Heart left ventricle (tissue), 16 donors: ENCODE data around the gene MAP7D3. TPM values are rescaled to one million over a fixed set of nuclear protein-coding genes. Genes with fewer than 3 reads are reported as not detected.
"Not testable (repeated sequence)": the region's sequence is repeated elsewhere in the genome, so short reads cannot be mapped to it uniquely, and the experiment has no call there.

ENCODE experiments used
- ATAC-seq, 4 donors: fragments of 200-7000 bp; cut with Tn5 transposase; one replicate each; pipeline ENCODE4 v1.9.1; 2020 to 2022; ENCODE audit warnings: moderate library complexity in 4 of 4, mild to moderate bottlenecking in 3 of 4, moderate number of reproducible peaks in 1 of 4
- DNase-seq, 5 donors: peaks; one replicate each; pipeline ENCODE4 v3.0.0-alpha.2; 2020
- H3K27ac ChIP-seq, 12 donors: fragments of 200-600 bp; sonication (generic) in 4 of 12; one replicate each; pipeline versions ENCODE4 v1.5.0 to v1.8.0; 2016 to 2022; ENCODE audit warnings: mild to moderate bottlenecking in 2 of 12
- H3K27me3 ChIP-seq, 9 donors: fragments of 200-600 bp; sonication (generic) in 2 of 9; one replicate each; pipeline versions ENCODE4 v1.5.1 to v1.8.0; 2016 to 2022; ENCODE audit warnings: mild to moderate bottlenecking in 3 of 9
- H3K36me3 ChIP-seq, 9 donors: fragments of 200-600 bp; sonication (generic) in 2 of 9; one replicate each; pipeline versions ENCODE4 v1.5.0 to v1.8.0; 2018 to 2022; ENCODE audit warnings: mild to moderate bottlenecking in 2 of 9
- H3K4me1 ChIP-seq, 12 donors: fragments of 200-600 bp; sonication (generic) in 4 of 12; one replicate each; pipeline versions ENCODE4 v1.5.0 to v1.8.0; 2016 to 2022; ENCODE audit warnings: mild to moderate bottlenecking in 3 of 12
- H3K4me3 ChIP-seq, 12 donors: fragments of 200-600 bp; sonication (generic) in 4 of 12; one replicate each; pipeline versions ENCODE4 v1.5.0 to v1.8.0; 2017 to 2022; ENCODE audit warnings: mild to moderate bottlenecking in 9 of 12, moderate library complexity in 4 of 12
- H3K9me3 ChIP-seq, 12 donors: fragments of 200-600 bp; sonication (generic) in 4 of 12; one replicate each; pipeline versions ENCODE4 v1.5.0 to v1.8.0; 2016 to 2022; ENCODE audit warnings: mild to moderate bottlenecking in 1 of 12
- POLR2A ChIP-seq, 2 donors: fragments of 450-650 bp; IDR thresholded peaks; one replicate each; pipeline ENCODE4 v1.6.1; 2017; ENCODE audit warnings: antibody characterized with exemption in 2 of 2, mild to moderate bottlenecking in 2 of 2, moderate library complexity in 2 of 2
- WGBS, 4 donors: extraction: QIAGEN DNeasy Blood & Tissue Kit in 2 of 4; methylation state at CpG; one replicate each; pipeline versions ENCODE4 v1.1.5 to v1.1.7; 2013 to 2018; 5-methylcytosine and 5-hydroxymethylcytosine counted together
- intact Hi-C, 10 donors: fragments of 100-400 bp; cut with DNase I; formaldehyde crosslinking; loops; one replicate each; pipeline versions ENCODE4 v1.11.1 to v1.14.2; 2022
- polyA plus RNA-seq, 2 donors: library from polyadenylated mRNA; stranded (reverse); fragments of 200-250 nt; gene quantifications; one replicate each; pipeline ENCODE4 v1.2.3, GENCODE V29; 2013
- total RNA-seq, 9 donors: library from RNA; depleted of rRNA in 2 of 9; stranded (reverse); fragments of >200 nt in 2 of 9; fragmentation: NEBNext Ultra II Directional in 3 of 9; extraction: Animal tissue kit (Norgen Biotek cat#: 25700) in 3 of 9; gene quantifications; one replicate each; pipeline versions ENCODE4 v1.1.0 to v1.2.4, GENCODE V29; 2016 to 2023
- TF ChIP-seq, protein P1 (sequence below), 12 donors: fragments of 200-600 bp; sonication (generic) in 4 of 12; IDR thresholded peaks; one replicate each; pipeline versions ENCODE4 v1.5.0 to v1.8.0; 2018 to 2022; ENCODE audit warnings: antibody characterized with exemption in 12 of 12, mild to moderate bottlenecking in 5 of 12
- donor health status: ischemic (EF 13 %, LVEDD 7.1; RV severe dilation, severe dysfunction).
- donor health status: healthy with polysubstance abuse.
- donor health status: DM: no; HTN: yes; CAD: no.
- donor health status: DM: no; HTN: no; CAD: no.
- donor health status: ischemic (EF 25% LVEDD 6.9; RV normal size, moderate dysfunction).
- donor health status: ischemic (EF 25% LVEDD 5.7; RV mildly dilated, moderate dysfunction).
- donor health status: healthy.
- donor health status: DM: yes; HTN: yes; CAD: no.
- donor health status: ischemic (EF 35%, LVEDD 5.7; RV mildly dilated, moderate dysfunction).
- donor health status: nonischemic (EF 11% LVEDD 7.7; RV severe dilation, severe dysfunction).
- donor health status: DM: yes; HTN: yes; CAD: no.
- donor health status: PGD.
- donor health status: ischemic (EF 29% LVEDD 5.4; RV normal size, mild dysfunction).
- donor health status: nonischemic (EF 23%, LVEDD 6.1; RV moderate dilation, normal function).

MAP7D3 gene
- total and polyA plus RNA-seq, 11 donors, result 8.2 to 18.4 (median 12.7) TPM

- TF ChIP-seq POLR2A (IDR thresholded peaks at IDR 0.05), result no peak
- TF ChIP-seq, protein P1, sequence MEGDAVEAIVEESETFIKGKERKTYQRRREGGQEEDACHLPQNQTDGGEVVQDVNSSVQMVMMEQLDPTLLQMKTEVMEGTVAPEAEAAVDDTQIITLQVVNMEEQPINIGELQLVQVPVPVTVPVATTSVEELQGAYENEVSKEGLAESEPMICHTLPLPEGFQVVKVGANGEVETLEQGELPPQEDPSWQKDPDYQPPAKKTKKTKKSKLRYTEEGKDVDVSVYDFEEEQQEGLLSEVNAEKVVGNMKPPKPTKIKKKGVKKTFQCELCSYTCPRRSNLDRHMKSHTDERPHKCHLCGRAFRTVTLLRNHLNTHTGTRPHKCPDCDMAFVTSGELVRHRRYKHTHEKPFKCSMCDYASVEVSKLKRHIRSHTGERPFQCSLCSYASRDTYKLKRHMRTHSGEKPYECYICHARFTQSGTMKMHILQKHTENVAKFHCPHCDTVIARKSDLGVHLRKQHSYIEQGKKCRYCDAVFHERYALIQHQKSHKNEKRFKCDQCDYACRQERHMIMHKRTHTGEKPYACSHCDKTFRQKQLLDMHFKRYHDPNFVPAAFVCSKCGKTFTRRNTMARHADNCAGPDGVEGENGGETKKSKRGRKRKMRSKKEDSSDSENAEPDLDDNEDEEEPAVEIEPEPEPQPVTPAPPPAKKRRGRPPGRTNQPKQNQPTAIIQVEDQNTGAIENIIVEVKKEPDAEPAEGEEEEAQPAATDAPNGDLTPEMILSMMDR (IDR thresholded peaks at IDR 0.05), result no peak
- Histone ChIP-seq H3K4me1 (peaks cover 0 to 72% (median 25%) of the 10 kb centered on the region in 12 donors), H3K36me3 (peaks cover 0 to 25% (median 0%) of the 10 kb centered on the region in 9 donors), H3K9me3 (no peaks in the 10 kb centered on the region), H3K4me3 (peak overlapping the region in 3 of 12 donors; percentile 7 to 37 (median 30)), H3K27me3 (peaks cover 0 to 5% (median 0%) of the 10 kb centered on the region in 9 donors), H3K27ac (peak overlapping the region in 11 of 12 donors; percentile 8 to 95 (median 84))
- intact Hi-C loops, result loop anchor here in 6 of 10 donors (2.0 to 5.0 kb wide), 5 partner anchors 29 to 96 kb away; no protein-coding TSS in a partner anchor
- ATAC-seq (no peak), DNase-seq (no peak)
- WGBS, 4 donors, result 16 to 48% (median 20%) methylated on average over 1 of the region's 1 CpG
Measured at GRCh38 chrX:136171420-136171819, 79.8 kb downstream of the MAP7D3 start.

- H3K27me3 ChIP-seq, result peaks cover 0 to 7% (median 0%) of the 10 kb centered on the region in 9 donors
- intact Hi-C loops, result loop anchor here in 6 of 10 donors (2.0 to 5.0 kb wide), 5 partner anchors 31 to 97 kb away; no protein-coding TSS in a partner anchor
- TF ChIP-seq, protein P1 (IDR thresholded peaks at IDR 0.05), result peak in 10 of 12 donors; percentile 30 to 58 (median 42)
- no peak for TF ChIP-seq POLR2A (IDR thresholded peaks at IDR 0.05)
- ATAC-seq, result peak; percentile 72 to 83 (median 80)
- WGBS, 4 donors, result 35 to 40% (median 39%) methylated on average over 9 of the region's 9 CpGs
- peak in 4 of 5 donors; percentile 34 to 63 (median 51) for DNase-seq
- H3K4me3 ChIP-seq, result peak overlapping the region in 8 of 12 donors; percentile 12 to 38 (median 29)
- H3K4me1 ChIP-seq, result peaks cover 0 to 71% (median 26%) of the 10 kb centered on the region in 12 donors
- no peaks in the 10 kb centered on the region for H3K9me3 ChIP-seq
- H3K36me3 ChIP-seq, result peaks cover 0 to 24% (median 0%) of the 10 kb centered on the region in 9 donors
- peak overlapping the region; percentile 63 to 95 (median 83) for H3K27ac ChIP-seq
Measured at GRCh38 chrX:136170139-136170800, 80.9 kb downstream of the MAP7D3 start.

DNA sequence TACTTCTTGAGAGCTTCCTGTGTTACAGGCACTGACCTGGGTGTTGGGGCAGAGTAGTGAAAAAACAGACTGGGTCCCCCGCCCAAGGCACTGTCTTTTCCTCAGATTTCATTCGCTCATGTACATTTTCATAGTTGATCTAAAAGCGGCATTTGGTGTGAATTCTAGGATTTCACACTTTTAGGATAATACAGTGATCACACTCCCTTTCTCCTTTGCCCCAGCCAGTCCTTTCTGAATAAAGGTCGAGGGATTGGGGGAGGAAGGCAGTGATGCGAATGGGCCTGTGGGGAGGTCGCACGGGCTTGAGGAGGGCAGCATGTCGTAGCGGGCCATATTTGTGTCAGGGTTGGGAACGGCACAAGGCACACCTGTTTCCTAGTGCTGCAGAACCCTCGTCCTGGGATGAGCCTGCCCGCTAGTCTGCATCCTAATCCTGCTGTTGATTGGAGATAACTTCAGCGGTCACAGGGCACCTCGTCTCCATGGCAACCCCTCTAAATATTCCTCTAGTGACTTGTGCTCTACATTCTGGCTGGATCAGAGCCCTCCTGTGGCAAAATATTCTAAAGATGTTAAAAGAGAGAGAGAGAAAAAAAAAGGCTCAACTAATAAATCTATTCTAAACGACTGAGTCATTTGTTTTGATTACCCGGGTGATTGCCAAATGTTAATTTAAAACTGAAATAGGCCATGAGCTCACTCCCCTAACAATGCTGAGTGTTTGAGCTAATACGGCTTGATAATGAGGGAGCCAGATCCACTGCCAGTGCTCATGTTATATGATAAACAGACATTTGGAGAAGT is 82.1 kb downstream of the MAP7D3 start:
- DNase-seq (peak; percentile 53 to 75 (median 63)), ATAC-seq (peak; percentile 83 to 87 (median 84))
- no peaks in the 10 kb centered on the region for H3K9me3 ChIP-seq
- H3K4me1 ChIP-seq, result peaks cover 0 to 69% (median 24%) of the 10 kb centered on the region in 12 donors
- H3K27ac ChIP-seq, result peak overlapping the region; percentile 63 to 95 (median 83)
- peaks cover 0 to 8% (median 0%) of the 10 kb centered on the region in 9 donors for H3K27me3 ChIP-seq
- intact Hi-C loops, result loop anchor here in 6 of 10 donors (2.0 to 10.0 kb wide), 6 partner anchors 38 to 406 kb away; no protein-coding TSS in a partner anchor
- TF ChIP-seq POLR2A (IDR thresholded peaks at IDR 0.05), result no peak
- TF ChIP-seq, protein P1 (IDR thresholded peaks at IDR 0.05), result peak in 1 of 12 donors; percentile 4
- 12 to 47% (median 33%) methylated on average over 16 to 17 of the region's 17 CpGs for WGBS, 4 donors
- peaks cover 0 to 17% (median 0%) of the 10 kb centered on the region in 9 donors for H3K36me3 ChIP-seq
- H3K4me3 ChIP-seq, result peak overlapping the region in 8 of 12 donors; percentile 7 to 37 (median 18)

- H3K27me3 ChIP-seq, DNase-seq, H3K9me3 ChIP-seq: not testable (repeated sequence)
- peak overlapping the region in 11 of 12 donors; percentile 63 to 95 (median 84) for H3K27ac ChIP-seq
- 51 to 58% (median 54%) methylated on average over 6 of the region's 6 CpGs for WGBS, 4 donors
- peaks cover 0 to 72% (median 26%) of the 10 kb centered on the region in 12 donors for H3K4me1 ChIP-seq
- peaks cover 0 to 17% (median 0%) of the 10 kb centered on the region in 9 donors for H3K36me3 ChIP-seq
- intact Hi-C loops, result loop anchor here in 7 of 10 donors (2.0 to 10.0 kb wide), 8 partner anchors 37 to 407 kb away; no protein-coding TSS in a partner anchor
- H3K4me3 ChIP-seq, result peak overlapping the region in 3 of 12 donors; percentile 9 to 34 (median 19)
- ATAC-seq, result peak in 2 of 4 donors; percentile 13 to 17
Measured at GRCh38 chrX:136167989-136168388, 83.2 kb downstream of the MAP7D3 start.
